Measurements from ENCODE around the gene KRT86.

Gene KRT86

GRCh38 chr12:52262286-52262685, 12.2 kb upstream of the KRT86 start:
- TF ChIP-seq CTCF (IDR thresholded peaks at IDR 0.05; ENCODE audit: low read depth, low read length) = no peak
- H3K4me3 ChIP-seq (replicated peaks in 1 of 2; ENCODE audit: low read depth in 2 of 2, low read length in 2 of 2) = no peak overlapping the region
- no peak for DNase-seq (ENCODE audit: low read depth in 2 of 2)

GRCh38 chr12:52263761-52264434, 10.5 kb upstream of the KRT86 start:
- TF ChIP-seq CTCF (IDR thresholded peaks at IDR 0.05; ENCODE audit: low read depth, low read length) = no peak
- H3K4me3 ChIP-seq (replicated peaks in 1 of 2; ENCODE audit: low read depth in 2 of 2, low read length in 2 of 2) = no peak overlapping the region
- DNase-seq (ENCODE audit: low read depth in 2 of 2) = no peak

- no peak for DNase-seq (ENCODE audit: low read depth in 2 of 2)
- no peak overlapping the region for H3K4me3 ChIP-seq (replicated peaks in 1 of 2; ENCODE audit: low read depth in 2 of 2, low read length in 2 of 2)
- TF ChIP-seq CTCF (IDR thresholded peaks at IDR 0.05; ENCODE audit: low read depth, low read length) = no peak
Measured at GRCh38 chr12:52264435-52264825, 10.0 kb upstream of the KRT86 start.

GRCh38 chr12:52266514-52266913, 7.9 kb upstream of the KRT86 start:
- no peak for TF ChIP-seq CTCF (IDR thresholded peaks at IDR 0.05; ENCODE audit: low read depth, low read length)
- no peak overlapping the region for H3K4me3 ChIP-seq (replicated peaks in 1 of 2; ENCODE audit: low read depth in 2 of 2, low read length in 2 of 2)
- DNase-seq (ENCODE audit: low read depth in 2 of 2) = no peak

GRCh38 chr12:52267266-52267665, 7.2 kb upstream of the KRT86 start:
- no peak for DNase-seq (ENCODE audit: low read depth in 2 of 2)
- H3K4me3 ChIP-seq (replicated peaks in 1 of 2; ENCODE audit: low read depth in 2 of 2, low read length in 2 of 2) = no peak overlapping the region
- no peak for TF ChIP-seq CTCF (IDR thresholded peaks at IDR 0.05; ENCODE audit: low read depth, low read length)

GRCh38 chr12:52267699-52268098, 6.7 kb upstream of the KRT86 start:
- TF ChIP-seq CTCF (IDR thresholded peaks at IDR 0.05; ENCODE audit: low read depth, low read length) = no peak
- no peak for DNase-seq (ENCODE audit: low read depth in 2 of 2)

GRCh38 chr12:52268212-52268611, 6.2 kb upstream of the KRT86 start:
- H3K4me3 ChIP-seq (replicated peaks in 1 of 2; ENCODE audit: low read depth in 2 of 2, low read length in 2 of 2) = no peak overlapping the region
- no peak for TF ChIP-seq CTCF (IDR thresholded peaks at IDR 0.05; ENCODE audit: low read depth, low read length)
- peak in 1 of 2 donors; percentile 31 for DNase-seq (ENCODE audit: low read depth in 2 of 2)

More at GRCh38 chr12:52267699-52268098, 6.7 kb upstream of the KRT86 start:
- H3K4me3 ChIP-seq (replicated peaks in 1 of 2; ENCODE audit: low read depth in 2 of 2, low read length in 2 of 2) = no peak overlapping the region
